Umbilical cord (tissue), 2 donors: ENCODE data around the gene PDE4D. TPM values are rescaled to one million over a fixed set of nuclear protein-coding genes. Genes with fewer than 3 reads are reported as not detected.

Experiments
- DNase-seq: peaks from one replicate; pipeline ENCODE4 v3.0.0-alpha.2; 2015; ENCODE audit warnings: low spot score
- total RNA-seq: library from RNA; depleted of rRNA; stranded (reverse); fragments of >200 nt; gene quantifications from one replicate; pipeline ENCODE4 v1.2.3, GENCODE V29; 2014; ENCODE audit warnings: low replicate concordance; ENCODE audit not compliant: insufficient read depth

Gene PDE4D
- total RNA-seq, 1 donor from 2014 or later, result 283 TPM

GRCh38 chr5:59123595-59124561 is 769.6 kb downstream of the PDE4D start:
- DNase-seq, result no peak

GRCh38 chr5:59119480-59119879 is 774.0 kb downstream of the PDE4D start:
- no peak for DNase-seq

GRCh38 chr5:59117320-59117719 is 776.2 kb downstream of the PDE4D start:
- DNase-seq, result no peak

GRCh38 chr5:59116231-59116865 is 777.2 kb downstream of the PDE4D start:
- DNase-seq, result peak; percentile 79

GRCh38 chr5:59115345-59115744 is 778.2 kb downstream of the PDE4D start:
- DNase-seq, result no peak

GRCh38 chr5:59109383-59109782 is 784.1 kb downstream of the PDE4D start:
- DNase-seq, result no peak

- peak; percentile 78 for DNase-seq
Measured at GRCh38 chr5:59107692-59108091, 785.8 kb downstream of the PDE4D start.

- DNase-seq, result no peak
Measured at GRCh38 chr5:59104400-59105127, 789.0 kb downstream of the PDE4D start.

- DNase-seq, result no peak
Measured at GRCh38 chr5:59103303-59103702, 790.2 kb downstream of the PDE4D start.

GRCh38 chr5:59102437-59102836 is 791.1 kb downstream of the PDE4D start:
- DNase-seq, result no peak

- DNase-seq, result no peak
Measured at GRCh38 chr5:59100875-59101274, 792.7 kb downstream of the PDE4D start.

GRCh38 chr5:59099995-59100345 is 793.6 kb downstream of the PDE4D start:
- DNase-seq, result no peak

- no peak for DNase-seq
Measured at GRCh38 chr5:59099270-59099994, 794.1 kb downstream of the PDE4D start.

- DNase-seq, result no peak
Measured at GRCh38 chr5:59098743-59099142, 794.8 kb downstream of the PDE4D start.

- DNase-seq, result no peak
Measured at GRCh38 chr5:59097712-59098111, 795.8 kb downstream of the PDE4D start.

- no peak for DNase-seq
Measured at GRCh38 chr5:59097116-59097515, 796.4 kb downstream of the PDE4D start.

GRCh38 chr5:59095480-59095879 is 798.0 kb downstream of the PDE4D start:
- peak; percentile 53 for DNase-seq

- DNase-seq, result no peak
Measured at GRCh38 chr5:59094864-59095263, 798.7 kb downstream of the PDE4D start.

- no peak for DNase-seq
Measured at GRCh38 chr5:59093329-59093728, 800.2 kb downstream of the PDE4D start.

GRCh38 chr5:59092758-59093157 is 800.8 kb downstream of the PDE4D start:
- DNase-seq, result no peak

GRCh38 chr5:59091965-59092364 is 801.6 kb downstream of the PDE4D start:
- DNase-seq, result peak; percentile 60

GRCh38 chr5:59090323-59090722 is 803.2 kb downstream of the PDE4D start:
- no peak for DNase-seq
